DMS 273 (cell line): ENCODE measurements around the gene LLGL1.

Experiments
- DNase-seq: peaks from one replicate; lab custom pipeline; 2025; ENCODE audit not compliant: unreplicated experiment; lab: John Stamatoyannopoulos, UW

The LLGL1 gene

GRCh38 chr17:18267927-18268711, 42.7 kb downstream of the LLGL1 start:
- peak; percentile 18 for DNase-seq

DNA sequence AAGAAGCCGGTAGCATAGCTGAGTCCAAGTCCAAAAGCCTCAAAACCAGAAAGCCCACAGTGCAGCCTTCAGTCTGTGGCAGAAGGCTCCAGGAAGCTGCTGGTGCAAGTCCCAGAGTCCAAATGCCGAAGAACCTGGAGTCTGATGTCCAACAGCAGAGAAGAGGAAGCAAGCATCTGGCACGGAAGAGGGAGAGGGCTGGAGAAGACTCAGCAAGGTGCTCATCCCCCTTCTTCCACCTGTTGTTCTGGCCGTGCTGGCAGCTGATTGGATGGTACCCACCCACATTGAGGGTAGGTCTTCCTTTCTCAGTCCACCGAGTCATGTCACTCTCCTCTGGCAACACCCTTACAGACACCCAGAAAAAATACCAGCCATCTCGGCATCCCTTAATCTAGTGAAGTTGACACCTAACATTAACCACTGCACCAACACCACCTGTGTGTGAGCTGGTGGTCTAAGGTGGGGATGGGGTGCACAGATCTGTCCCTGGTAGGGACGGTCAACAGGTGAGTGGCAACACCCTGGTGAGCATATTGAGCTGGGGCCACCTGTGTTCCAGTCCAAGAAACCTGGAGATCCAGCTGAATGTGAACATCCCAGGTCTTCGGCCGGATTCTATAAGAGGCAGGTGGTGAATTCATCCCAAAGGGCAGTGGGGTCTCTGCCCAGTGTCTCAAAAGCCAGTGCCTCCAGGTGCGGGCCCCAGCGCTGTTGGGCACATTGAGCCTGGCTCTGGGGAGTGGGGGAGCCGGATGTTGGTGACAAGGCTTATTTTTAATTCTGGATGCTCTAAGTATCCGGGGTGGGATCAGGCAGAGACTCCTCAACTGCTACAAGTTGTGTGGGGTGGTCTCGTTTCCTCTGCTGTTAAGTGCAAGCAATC, 44.9 kb downstream of the LLGL1 start:
- DNase-seq, result no peak

- no peak for DNase-seq
Observed at GRCh38 chr17:18277076-18277475, 51.6 kb downstream of the LLGL1 start.

DNA sequence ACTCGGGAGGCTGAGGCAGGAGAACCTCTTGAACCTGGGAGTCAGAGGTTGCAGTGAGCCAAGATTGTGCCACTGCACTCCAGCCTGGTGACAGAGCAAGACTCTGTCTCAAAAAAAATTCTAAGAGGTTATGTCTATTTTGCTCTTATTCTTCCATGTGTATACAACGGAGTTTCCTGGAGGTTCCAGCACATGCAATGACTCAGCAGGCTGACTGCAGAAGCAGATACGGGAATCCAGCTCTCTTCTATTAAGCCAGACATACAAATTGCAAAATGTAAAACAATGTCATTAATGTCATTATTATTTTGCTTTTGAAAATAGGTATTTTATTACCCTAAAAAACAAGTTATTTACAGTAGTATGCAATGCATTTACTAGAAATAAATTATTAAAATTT, 53.4 kb downstream of the LLGL1 start:
- no peak for DNase-seq

GRCh38 chr17:18280249-18280648, 54.8 kb downstream of the LLGL1 start:
- no peak for DNase-seq

- DNase-seq, result peak; percentile 15
Observed at GRCh38 chr17:18280766-18281371, 55.4 kb downstream of the LLGL1 start.

GRCh38 chr17:18281788-18282187, 56.4 kb downstream of the LLGL1 start:
- DNase-seq, result no peak

- DNase-seq, result no peak
Observed at GRCh38 chr17:18285296-18285695, 59.9 kb downstream of the LLGL1 start.

GRCh38 chr17:18291718-18292540, 66.5 kb downstream of the LLGL1 start:
- DNase-seq, result no peak
